ENCODE measurements around the gene FBXL20. TPM values are rescaled to one million over a fixed set of nuclear protein-coding genes. Genes with fewer than 3 reads are reported as not detected.

The FBXL20 gene
- total RNA-seq, 1 donor from 2014 or later: 18.3 TPM

DNA sequence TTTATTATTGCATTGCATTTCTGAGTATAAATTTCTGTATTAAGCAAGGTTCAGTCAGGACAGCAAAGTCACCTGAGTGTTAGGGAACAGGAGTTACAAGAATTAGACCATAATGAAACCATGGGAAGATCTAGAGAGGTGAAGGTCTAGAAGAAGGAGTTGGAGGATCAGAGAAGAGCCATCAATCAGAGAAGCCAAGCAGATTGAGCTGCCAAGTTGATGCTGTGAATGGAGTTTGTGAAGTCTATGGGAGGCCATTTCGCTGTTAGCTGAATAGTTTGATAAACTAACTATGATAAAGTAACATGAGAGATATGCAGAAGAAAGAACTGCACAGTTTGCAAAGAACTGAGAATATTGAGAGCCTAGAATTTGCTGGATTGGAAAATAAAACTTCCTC lies 40.4 kb downstream of the FBXL20 start:
- Histone ChIP-seq H3K36me3 (ENCODE audit: insufficient read depth, low read length) (no peaks in the 10 kb centered on the region), H3K4me1 (ENCODE audit: insufficient read depth, low read length) (peaks cover 7% of the 10 kb centered on the region), H3K79me2 (ENCODE audit: insufficient read depth, low read length) (no peaks in the 10 kb centered on the region), H2AFZ (ENCODE audit: low read depth, low read length) (no peak overlapping the region), H3K27ac (ENCODE audit: low read depth, low read length) (no peak overlapping the region), H4K20me1 (ENCODE audit: insufficient read depth, low read length) (peaks cover 20% of the 10 kb centered on the region), H3K4me3 (ENCODE audit: insufficient read depth, low read depth, low read length) (no peak overlapping the region), H3K4me2 (ENCODE audit: low read length) (no peak overlapping the region), H3K9ac (ENCODE audit: low read length) (no peak overlapping the region), H3K27me3 (ENCODE audit: insufficient read depth, low read length) (no peaks in the 10 kb centered on the region), H3K9me3 (ENCODE audit: insufficient read depth, low read depth, low read length) (no peaks in the 10 kb centered on the region)
- peaks cover 12% of the 10 kb centered on the region for H3K4me1 Mint-ChIP-seq (ENCODE audit: low read depth, unreplicated experiment)
- H3K4me3 Mint-ChIP-seq (ENCODE audit: unreplicated experiment): no peak overlapping the region
- H3K27me3 Mint-ChIP-seq (ENCODE audit: low read depth, unreplicated experiment): no peaks in the 10 kb centered on the region
- TF ChIP-seq EZH2 (IDR thresholded peaks at IDR 0.05; ENCODE audit: insufficient read depth, low read length): no peak
- TF ChIP-seq, protein P1, sequence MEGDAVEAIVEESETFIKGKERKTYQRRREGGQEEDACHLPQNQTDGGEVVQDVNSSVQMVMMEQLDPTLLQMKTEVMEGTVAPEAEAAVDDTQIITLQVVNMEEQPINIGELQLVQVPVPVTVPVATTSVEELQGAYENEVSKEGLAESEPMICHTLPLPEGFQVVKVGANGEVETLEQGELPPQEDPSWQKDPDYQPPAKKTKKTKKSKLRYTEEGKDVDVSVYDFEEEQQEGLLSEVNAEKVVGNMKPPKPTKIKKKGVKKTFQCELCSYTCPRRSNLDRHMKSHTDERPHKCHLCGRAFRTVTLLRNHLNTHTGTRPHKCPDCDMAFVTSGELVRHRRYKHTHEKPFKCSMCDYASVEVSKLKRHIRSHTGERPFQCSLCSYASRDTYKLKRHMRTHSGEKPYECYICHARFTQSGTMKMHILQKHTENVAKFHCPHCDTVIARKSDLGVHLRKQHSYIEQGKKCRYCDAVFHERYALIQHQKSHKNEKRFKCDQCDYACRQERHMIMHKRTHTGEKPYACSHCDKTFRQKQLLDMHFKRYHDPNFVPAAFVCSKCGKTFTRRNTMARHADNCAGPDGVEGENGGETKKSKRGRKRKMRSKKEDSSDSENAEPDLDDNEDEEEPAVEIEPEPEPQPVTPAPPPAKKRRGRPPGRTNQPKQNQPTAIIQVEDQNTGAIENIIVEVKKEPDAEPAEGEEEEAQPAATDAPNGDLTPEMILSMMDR (IDR thresholded peaks at IDR 0.05; ENCODE audit: insufficient read depth, low read depth, low read length): no peak
- peaks cover 1% of the 10 kb centered on the region for H3K36me3 Mint-ChIP-seq (ENCODE audit: low read depth, unreplicated experiment)
- H3K27ac Mint-ChIP-seq (ENCODE audit: unreplicated experiment): no peak overlapping the region
- H3K9me3 Mint-ChIP-seq (ENCODE audit: unreplicated experiment): no peaks in the 10 kb centered on the region
- FAIRE-seq (no peak), DNase-seq (ENCODE audit: low read depth) (no peak)

DNA sequence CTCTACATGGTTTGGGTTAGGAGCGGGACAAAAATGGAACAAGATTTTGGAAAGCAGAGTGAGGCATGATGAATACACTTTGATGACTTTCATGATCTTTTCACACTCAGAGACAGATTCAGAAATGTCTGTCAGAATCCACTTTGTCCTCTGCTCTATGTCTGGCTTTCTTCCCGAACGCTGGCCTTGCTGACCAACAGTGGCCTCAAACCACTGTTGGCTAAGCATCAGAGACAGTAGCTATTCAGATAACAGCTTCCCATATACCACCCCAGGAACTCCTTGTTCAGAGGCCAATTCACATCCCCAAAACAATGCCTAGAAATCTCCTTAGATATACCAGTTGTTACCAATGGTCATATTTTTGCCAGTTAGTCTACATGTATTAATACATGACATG lies 40.9 kb downstream of the FBXL20 start:
- FAIRE-seq: no peak
- Histone ChIP-seq H3K4me2 (ENCODE audit: low read length) (no peak overlapping the region), H3K27ac (ENCODE audit: low read depth, low read length) (no peak overlapping the region), H3K79me2 (ENCODE audit: insufficient read depth, low read length) (no peaks in the 10 kb centered on the region), H4K20me1 (ENCODE audit: insufficient read depth, low read length) (peaks cover 20% of the 10 kb centered on the region), H3K36me3 (ENCODE audit: insufficient read depth, low read length) (no peaks in the 10 kb centered on the region), H3K4me3 (ENCODE audit: insufficient read depth, low read depth, low read length) (no peak overlapping the region), H2AFZ (ENCODE audit: low read depth, low read length) (no peak overlapping the region), H3K9me3 (ENCODE audit: insufficient read depth, low read depth, low read length) (no peaks in the 10 kb centered on the region), H3K27me3 (ENCODE audit: insufficient read depth, low read length) (no peaks in the 10 kb centered on the region), H3K9ac (ENCODE audit: low read length) (no peak overlapping the region), H3K4me1 (ENCODE audit: insufficient read depth, low read length) (peaks cover 5% of the 10 kb centered on the region)
- no peak for TF ChIP-seq EZH2 (IDR thresholded peaks at IDR 0.05; ENCODE audit: insufficient read depth, low read length)
- TF ChIP-seq, protein P1 (IDR thresholded peaks at IDR 0.05; ENCODE audit: insufficient read depth, low read depth, low read length): no peak
- Mint-ChIP-seq H3K4me1 (ENCODE audit: low read depth, unreplicated experiment) (peaks cover 10% of the 10 kb centered on the region), H3K36me3 (ENCODE audit: low read depth, unreplicated experiment) (peaks cover 1% of the 10 kb centered on the region), H3K9me3 (ENCODE audit: unreplicated experiment) (no peaks in the 10 kb centered on the region), H3K27me3 (ENCODE audit: low read depth, unreplicated experiment) (no peaks in the 10 kb centered on the region), H3K4me3 (ENCODE audit: unreplicated experiment) (no peak overlapping the region), H3K27ac (ENCODE audit: unreplicated experiment) (no peak overlapping the region)
- no peak for DNase-seq (ENCODE audit: low read depth)

DNA sequence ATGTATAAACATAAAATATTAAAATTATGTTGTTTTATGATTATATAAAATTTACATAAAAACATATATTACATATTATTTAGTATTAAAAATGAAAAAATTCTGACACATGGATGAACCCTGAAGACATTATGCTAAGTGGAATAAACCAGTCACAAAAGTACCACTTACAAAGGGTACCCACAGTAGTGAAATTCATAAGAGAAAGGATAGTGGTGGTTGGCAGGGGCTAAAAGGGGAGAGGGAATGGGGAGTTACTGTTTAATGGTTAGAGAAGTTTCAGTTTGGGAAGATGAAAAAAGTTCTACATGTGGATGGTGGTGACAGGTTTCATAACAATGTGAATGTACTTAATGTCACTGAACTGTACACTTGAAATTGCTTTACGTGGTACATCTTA lies 41.4 kb downstream of the FBXL20 start:
- Histone ChIP-seq H3K79me2 (ENCODE audit: insufficient read depth, low read length) (no peaks in the 10 kb centered on the region), H4K20me1 (ENCODE audit: insufficient read depth, low read length) (peaks cover 20% of the 10 kb centered on the region), H3K9ac (ENCODE audit: low read length) (no peak overlapping the region), H3K27ac (ENCODE audit: low read depth, low read length) (no peak overlapping the region), H3K27me3 (ENCODE audit: insufficient read depth, low read length) (no peaks in the 10 kb centered on the region), H3K36me3 (ENCODE audit: insufficient read depth, low read length) (no peaks in the 10 kb centered on the region), H3K4me2 (ENCODE audit: low read length) (no peak overlapping the region), H2AFZ (ENCODE audit: low read depth, low read length) (no peak overlapping the region), H3K4me1 (ENCODE audit: insufficient read depth, low read length) (no peaks in the 10 kb centered on the region), H3K9me3 (ENCODE audit: insufficient read depth, low read depth, low read length) (no peaks in the 10 kb centered on the region), H3K4me3 (ENCODE audit: insufficient read depth, low read depth, low read length) (no peak overlapping the region)
- H3K4me1 Mint-ChIP-seq (ENCODE audit: low read depth, unreplicated experiment): peaks cover 4% of the 10 kb centered on the region
- H3K27me3 Mint-ChIP-seq (ENCODE audit: low read depth, unreplicated experiment): no peaks in the 10 kb centered on the region
- TF ChIP-seq, protein P1 (IDR thresholded peaks at IDR 0.05; ENCODE audit: insufficient read depth, low read depth, low read length): no peak
- TF ChIP-seq EZH2 (IDR thresholded peaks at IDR 0.05; ENCODE audit: insufficient read depth, low read length): no peak
- no peaks in the 10 kb centered on the region for H3K9me3 Mint-ChIP-seq (ENCODE audit: unreplicated experiment)
- no peak overlapping the region for H3K27ac Mint-ChIP-seq (ENCODE audit: unreplicated experiment)
- peaks cover 1% of the 10 kb centered on the region for H3K36me3 Mint-ChIP-seq (ENCODE audit: low read depth, unreplicated experiment)
- H3K4me3 Mint-ChIP-seq (ENCODE audit: unreplicated experiment): no peak overlapping the region
- no peak for FAIRE-seq
- no peak for DNase-seq (ENCODE audit: low read depth)

All from astrocyte (in vitro differentiated cells and primary cell).